Measurements from ENCODE around the gene C3orf80.
"Not testable (repeated sequence)": the region's sequence is repeated elsewhere in the genome, so short reads cannot be mapped to it uniquely, and the experiment has no call there.

Gene C3orf80

GRCh38 chr3:160225176-160226025 is at the start of gene C3orf80:
C3orf80 (plus strand) TSS chr3:160225422; CDS start chr3:160225636, 214 bp downstream.
- DNase-seq = peak; percentile 31

- no peak for DNase-seq
Measured at GRCh38 chr3:160176923-160177322, 48.3 kb upstream of the C3orf80 start.

GRCh38 chr3:160178661-160179060 is 46.6 kb upstream of the C3orf80 start:
- DNase-seq = not testable (repeated sequence)

GRCh38 chr3:160179403-160179802 is 45.8 kb upstream of the C3orf80 start:
- not testable (repeated sequence) for DNase-seq

GRCh38 chr3:160179906-160180305 is 45.3 kb upstream of the C3orf80 start:
- no peak for DNase-seq

- peak; percentile 73 for DNase-seq
Measured at GRCh38 chr3:160180581-160181216, 44.5 kb upstream of the C3orf80 start.

GRCh38 chr3:160183345-160184076 is 41.7 kb upstream of the C3orf80 start:
- peak; percentile 64 for DNase-seq

- DNase-seq = peak; percentile 94
Measured at GRCh38 chr3:160184655-160185054, 40.6 kb upstream of the C3orf80 start.

GRCh38 chr3:160185751-160186150 is 39.5 kb upstream of the C3orf80 start:
- DNase-seq = no peak

- no peak for DNase-seq
Measured at GRCh38 chr3:160187288-160187687, 37.9 kb upstream of the C3orf80 start.

- no peak for DNase-seq
Measured at GRCh38 chr3:160192310-160193029, 32.8 kb upstream of the C3orf80 start.

GRCh38 chr3:160193644-160194192 is 31.5 kb upstream of the C3orf80 start:
- DNase-seq = no peak

GRCh38 chr3:160194438-160194837 is 30.8 kb upstream of the C3orf80 start:
- DNase-seq = no peak

- DNase-seq = no peak
Measured at GRCh38 chr3:160195106-160195505, 30.1 kb upstream of the C3orf80 start.

- peak; percentile 34 for DNase-seq
Measured at GRCh38 chr3:160196511-160197104, 28.6 kb upstream of the C3orf80 start.

- DNase-seq = peak; percentile 19
Measured at GRCh38 chr3:160199108-160199507, 26.1 kb upstream of the C3orf80 start.

- no peak for DNase-seq
Measured at GRCh38 chr3:160200353-160200752, 24.9 kb upstream of the C3orf80 start.

GRCh38 chr3:160204396-160205011 is 20.7 kb upstream of the C3orf80 start:
- DNase-seq = peak; percentile 69

- DNase-seq = peak; percentile 35
Measured at GRCh38 chr3:160205606-160206005, 19.6 kb upstream of the C3orf80 start.

GRCh38 chr3:160210341-160210740 is 14.9 kb upstream of the C3orf80 start:
- no peak for DNase-seq

GRCh38 chr3:160210799-160211221 is 14.4 kb upstream of the C3orf80 start:
- DNase-seq = peak; percentile 71

GRCh38 chr3:160213191-160213590 is 12.0 kb upstream of the C3orf80 start:
- DNase-seq = no peak
